ENCODE results near the gene TFF1. TPM values are rescaled to one million over a fixed set of nuclear protein-coding genes. Genes with fewer than 3 reads are reported as not detected.

The TFF1 gene
- total RNA-seq, 4 donors from 2014 or later: not detected

DNA sequence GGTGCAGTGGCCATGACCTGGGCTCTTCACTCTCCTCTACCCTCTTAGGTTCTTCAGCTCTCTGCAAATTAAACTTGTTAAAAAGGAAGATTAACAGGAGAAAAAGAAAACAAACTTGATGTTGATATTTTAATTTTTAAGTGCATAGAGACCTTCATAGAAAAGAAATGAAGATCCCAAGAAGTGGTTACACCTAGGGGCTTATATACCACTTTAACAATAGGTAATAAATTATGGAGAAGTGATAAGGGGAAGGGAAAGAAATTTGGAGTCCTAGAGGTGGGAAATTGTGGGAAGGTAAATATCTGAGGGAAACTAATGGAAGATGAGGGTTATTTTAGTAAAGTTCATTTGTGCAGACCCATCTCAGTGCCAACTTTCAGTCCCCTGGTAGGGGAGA is 34.7 kb downstream of the TFF1 start:
- H3K27me3 ChIP-seq: no peaks in the 10 kb centered on the region
- DNase-seq: no peak
- peaks cover 8 to 9% of the 10 kb centered on the region in 2 donors for H3K4me1 ChIP-seq
- no peak for TF ChIP-seq POLR2A (IDR thresholded peaks at IDR 0.05)
- TF ChIP-seq, protein P1, sequence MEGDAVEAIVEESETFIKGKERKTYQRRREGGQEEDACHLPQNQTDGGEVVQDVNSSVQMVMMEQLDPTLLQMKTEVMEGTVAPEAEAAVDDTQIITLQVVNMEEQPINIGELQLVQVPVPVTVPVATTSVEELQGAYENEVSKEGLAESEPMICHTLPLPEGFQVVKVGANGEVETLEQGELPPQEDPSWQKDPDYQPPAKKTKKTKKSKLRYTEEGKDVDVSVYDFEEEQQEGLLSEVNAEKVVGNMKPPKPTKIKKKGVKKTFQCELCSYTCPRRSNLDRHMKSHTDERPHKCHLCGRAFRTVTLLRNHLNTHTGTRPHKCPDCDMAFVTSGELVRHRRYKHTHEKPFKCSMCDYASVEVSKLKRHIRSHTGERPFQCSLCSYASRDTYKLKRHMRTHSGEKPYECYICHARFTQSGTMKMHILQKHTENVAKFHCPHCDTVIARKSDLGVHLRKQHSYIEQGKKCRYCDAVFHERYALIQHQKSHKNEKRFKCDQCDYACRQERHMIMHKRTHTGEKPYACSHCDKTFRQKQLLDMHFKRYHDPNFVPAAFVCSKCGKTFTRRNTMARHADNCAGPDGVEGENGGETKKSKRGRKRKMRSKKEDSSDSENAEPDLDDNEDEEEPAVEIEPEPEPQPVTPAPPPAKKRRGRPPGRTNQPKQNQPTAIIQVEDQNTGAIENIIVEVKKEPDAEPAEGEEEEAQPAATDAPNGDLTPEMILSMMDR (IDR thresholded peaks at IDR 0.05): no peak
- no peaks in the 10 kb centered on the region for H3K9me3 ChIP-seq
- intact Hi-C loops (cut with DNase I): no loop called here
- no peaks in the 10 kb centered on the region for H3K36me3 ChIP-seq
- no peak overlapping the region for H3K4me3 ChIP-seq (replicated peaks in 1 of 3)
- no peak overlapping the region for H3K27ac ChIP-seq

DNA sequence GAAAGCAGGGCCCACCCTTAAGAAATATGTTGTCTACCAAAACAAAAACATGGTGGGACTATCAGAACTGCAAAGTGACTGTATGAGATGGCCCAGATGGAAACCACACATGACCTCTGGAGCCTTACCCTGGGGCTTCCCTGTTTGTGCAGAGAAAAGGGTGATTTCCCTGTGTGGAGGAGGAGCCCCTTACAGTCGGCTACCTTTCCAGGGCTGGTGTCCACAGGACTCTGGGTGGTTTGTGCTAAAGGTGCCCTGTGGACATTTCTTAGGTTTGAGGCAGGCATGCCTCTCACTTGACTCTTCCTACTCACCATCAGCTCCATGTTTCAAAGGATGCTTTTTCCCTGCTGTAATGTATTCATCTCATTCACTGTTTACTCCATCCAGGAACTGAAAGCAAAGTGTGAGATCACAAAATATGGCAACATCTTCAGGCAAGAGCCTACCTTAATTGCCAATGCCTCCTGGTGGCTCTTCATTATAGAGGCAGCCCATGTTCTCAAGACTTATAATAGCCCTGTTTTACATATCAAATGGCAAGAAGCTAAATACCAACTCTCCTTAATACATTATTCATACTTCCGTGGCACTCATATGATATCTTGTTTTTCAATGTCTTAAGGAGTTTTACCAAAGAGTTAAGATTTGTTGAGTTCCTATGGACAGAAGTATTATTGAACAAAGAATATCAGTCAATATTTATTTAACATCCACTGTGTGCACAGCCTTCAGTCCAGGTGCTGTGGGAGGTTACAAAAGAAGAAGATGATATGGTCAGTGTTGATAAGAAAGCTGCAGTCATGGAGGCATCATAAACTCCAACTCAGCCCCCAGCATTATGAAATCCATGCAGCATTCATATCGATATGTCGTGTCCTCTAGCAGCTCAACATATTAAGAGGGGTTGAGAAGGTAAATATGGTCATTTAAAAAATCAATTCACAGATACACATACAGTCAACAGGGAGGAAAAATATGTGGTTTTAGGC is 35.7 kb downstream of the TFF1 start:
- WGBS, 2 donors: 89 to 94% methylated on average over 4 of the region's 4 CpGs
- TF ChIP-seq POLR2A (IDR thresholded peaks at IDR 0.05): no peak
- TF ChIP-seq, protein P1 (IDR thresholded peaks at IDR 0.05): no peak
- intact Hi-C loops (cut with DNase I): no loop called here
- Histone ChIP-seq H3K4me1 (no peaks in the 10 kb centered on the region), H3K27ac (no peak overlapping the region), H3K36me3 (no peaks in the 10 kb centered on the region), H3K9me3 (no peaks in the 10 kb centered on the region), H3K27me3 (no peaks in the 10 kb centered on the region), H3K4me3 (replicated peaks in 1 of 3) (no peak overlapping the region)
- no peak for DNase-seq

DNA sequence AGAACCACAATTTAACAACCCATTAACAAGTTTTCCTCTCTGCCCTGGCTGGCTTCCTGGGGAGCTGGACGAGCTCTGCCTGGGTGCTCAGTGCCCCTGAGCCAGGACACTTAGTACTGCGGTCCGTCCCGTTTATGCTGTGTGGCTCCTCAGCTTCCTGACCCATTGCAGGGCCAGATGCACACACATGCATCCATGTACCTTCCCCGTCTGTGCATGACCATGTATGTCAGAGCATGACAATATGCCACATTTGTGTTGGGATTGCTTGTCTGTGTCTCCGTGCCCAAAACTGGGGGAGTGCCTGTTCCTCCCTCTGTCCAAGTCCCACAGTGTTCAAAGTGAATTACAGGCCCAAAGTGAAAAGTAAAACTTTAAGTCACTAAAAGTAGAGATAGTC is 41.4 kb downstream of the TFF1 start:
- WGBS, 2 donors: 89 to 91% methylated on average over 6 of the region's 6 CpGs
- no peak for TF ChIP-seq POLR2A (IDR thresholded peaks at IDR 0.05)
- TF ChIP-seq, protein P1 (IDR thresholded peaks at IDR 0.05): no peak
- H3K27ac ChIP-seq: no peak overlapping the region
- no peaks in the 10 kb centered on the region for H3K27me3 ChIP-seq
- intact Hi-C loops (cut with DNase I): no loop called here
- DNase-seq: no peak
- no peak overlapping the region for H3K4me3 ChIP-seq (replicated peaks in 1 of 3)
- H3K4me1 ChIP-seq: no peaks in the 10 kb centered on the region
- no peaks in the 10 kb centered on the region for H3K9me3 ChIP-seq
- no peaks in the 10 kb centered on the region for H3K36me3 ChIP-seq

DNA sequence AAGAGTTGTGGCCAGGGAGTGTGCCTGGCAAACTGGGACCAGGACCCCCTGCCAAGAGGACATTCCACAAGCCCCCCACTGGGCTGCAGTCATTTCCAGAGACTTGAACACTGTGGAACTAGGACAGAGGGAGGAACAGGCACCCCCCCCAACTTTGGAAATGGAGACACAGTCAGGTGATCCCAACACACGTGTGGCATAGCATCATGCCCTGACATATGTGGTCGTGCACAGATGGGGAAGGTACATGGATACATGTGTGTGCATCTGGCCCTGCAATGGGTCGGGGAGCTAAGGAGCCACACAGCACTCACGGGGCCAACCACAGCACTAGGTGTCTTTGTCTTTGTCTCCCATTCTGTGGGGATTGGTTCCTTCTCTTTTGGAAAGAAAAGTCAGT is 44.5 kb downstream of the TFF1 start:
- H3K36me3 ChIP-seq: no peaks in the 10 kb centered on the region
- no peaks in the 10 kb centered on the region for H3K27me3 ChIP-seq
- H3K9me3 ChIP-seq: no peaks in the 10 kb centered on the region
- intact Hi-C loops (cut with DNase I): no loop called here
- H3K27ac ChIP-seq: no peak overlapping the region
- DNase-seq: no peak
- TF ChIP-seq POLR2A (IDR thresholded peaks at IDR 0.05): no peak
- TF ChIP-seq, protein P1 (IDR thresholded peaks at IDR 0.05): no peak
- WGBS, 2 donors: 84 to 96% methylated on average over 4 of the region's 4 CpGs
- H3K4me3 ChIP-seq (replicated peaks in 1 of 3): no peak overlapping the region
- H3K4me1 ChIP-seq: peaks cover 0 to 2% of the 10 kb centered on the region in 2 donors

DNA sequence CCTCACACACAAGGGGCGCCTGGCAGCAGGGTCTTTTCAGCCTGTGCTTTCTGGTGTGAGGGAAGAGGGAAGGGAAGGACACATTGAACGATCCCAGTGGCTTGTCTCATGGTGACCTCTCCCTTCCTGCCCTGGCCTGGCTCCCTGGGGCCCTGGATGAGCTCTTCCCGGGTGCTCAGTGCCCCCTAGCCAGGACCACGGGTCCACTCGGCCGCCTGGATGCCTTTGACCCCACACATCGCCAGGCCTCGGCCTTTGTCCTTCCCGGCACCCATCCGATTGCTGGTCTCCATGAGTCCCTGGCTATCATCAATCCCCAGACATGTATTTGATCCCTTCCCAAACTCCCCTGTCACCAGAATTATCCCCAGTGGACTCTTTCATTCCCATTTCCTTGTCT is 45.1 kb downstream of the TFF1 start:
- H3K27ac ChIP-seq: no peak overlapping the region
- no peak for DNase-seq
- H3K4me3 ChIP-seq (replicated peaks in 1 of 3): no peak overlapping the region
- no peaks in the 10 kb centered on the region for H3K27me3 ChIP-seq
- 83 to 97% methylated on average over 9 to 10 of the region's 10 CpGs for WGBS, 2 donors
- no peaks in the 10 kb centered on the region for H3K9me3 ChIP-seq
- H3K36me3 ChIP-seq: no peaks in the 10 kb centered on the region
- TF ChIP-seq, protein P1 (IDR thresholded peaks at IDR 0.05): no peak
- TF ChIP-seq POLR2A (IDR thresholded peaks at IDR 0.05): no peak
- H3K4me1 ChIP-seq: peaks cover 4 to 8% of the 10 kb centered on the region in 2 donors
- intact Hi-C loops (cut with DNase I): no loop called here

Data from thyroid gland (tissue), 4 donors.